Measurements from ENCODE around the gene SLC8B1.
A peak's percentile ranks its signal among the peaks of the same experiment; 100 is the strongest.

Gene SLC8B1

DNA sequence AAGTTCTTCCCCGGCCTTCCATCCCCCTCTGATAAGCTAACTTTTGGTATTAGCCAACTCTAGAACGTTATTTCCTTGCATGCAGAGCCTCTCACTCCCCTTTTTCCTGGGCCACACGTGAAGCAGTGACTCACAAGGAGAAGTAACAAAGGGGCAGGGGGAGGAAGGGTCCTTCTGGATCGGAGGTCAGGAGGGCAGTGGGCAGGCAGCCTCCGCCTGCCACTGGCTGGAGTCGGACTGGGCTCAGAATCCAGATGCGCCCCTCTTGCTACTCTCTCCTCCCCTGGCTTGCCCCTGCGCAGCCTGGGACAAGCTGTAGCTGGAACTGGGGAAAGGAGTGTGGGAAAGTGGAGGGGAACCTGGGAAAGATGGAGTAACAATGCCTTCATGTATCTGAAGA lies 58.6 kb downstream of the SLC8B1 start:
- ChIA-PET CTCF (no interaction called here), POLR2A (no interaction called here)
- Histone ChIP-seq H3K27ac (ENCODE audit: extremely low read depth, low read depth, low read length) (no peak overlapping the region), H3K36me3 (ENCODE audit: control insufficient read depth in 2 of 2, insufficient read depth in 1 of 2, low read length in 2 of 2) (peaks cover 0 to 17% of the 10 kb centered on the region in 2 experiments; a peak in 1 of 3 replicates), H3K9me3 (ENCODE audit: control insufficient read depth, insufficient read depth, low read depth, low read length) (no peaks in the 10 kb centered on the region), H3K4me1 (ENCODE audit: control insufficient read depth, insufficient read depth, low read length) (no peaks in the 10 kb centered on the region), H3K4me3 (ENCODE audit: low read depth, low read length) (no peak overlapping the region)
- TF ChIP-seq GLI4 (tag by site-specific recombination; IDR thresholded peaks at IDR 0.05) (no peak), ZBTB44 (tag by site-specific recombination; IDR thresholded peaks at IDR 0.05) (no peak), ZNF501 (tag by site-specific recombination; IDR thresholded peaks at IDR 0.05) (no peak), SETDB1 (IDR thresholded peaks at IDR 0.05; ENCODE audit: insufficient read length, low read length) (no peak), ZNF596 (tag by site-specific recombination; IDR thresholded peaks at IDR 0.05) (no peak), ZNF549 (tag by site-specific recombination; IDR thresholded peaks at IDR 0.05) (no peak)

DNA sequence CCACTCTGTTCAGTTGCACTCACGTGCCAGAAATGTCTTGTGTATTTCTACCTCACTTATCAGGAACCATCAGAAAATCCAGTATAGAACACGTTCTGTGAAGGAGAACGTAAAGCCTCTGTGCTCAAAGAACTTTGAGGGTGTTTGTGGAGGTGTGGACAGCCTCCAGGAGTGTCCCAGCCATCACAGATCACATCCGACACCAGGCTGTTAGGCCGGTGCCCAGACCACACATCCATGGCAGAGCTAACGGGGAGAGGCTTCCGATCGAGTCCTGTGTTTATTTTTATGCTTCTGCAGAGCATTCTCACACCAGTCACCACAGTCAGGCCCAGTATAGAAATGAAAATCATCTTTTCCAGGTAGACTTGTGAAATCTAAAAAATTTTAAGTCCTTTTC lies 60.1 kb downstream of the SLC8B1 start:
- Histone ChIP-seq H3K4me1 (ENCODE audit: control insufficient read depth, insufficient read depth, low read length) (no peaks in the 10 kb centered on the region), H3K36me3 (ENCODE audit: control insufficient read depth in 2 of 2, insufficient read depth in 1 of 2, low read length in 2 of 2) (peaks cover 0 to 17% of the 10 kb centered on the region in 2 experiments; a peak in 1 of 3 replicates), H3K27ac (ENCODE audit: extremely low read depth, low read depth, low read length) (no peak overlapping the region), H3K9me3 (ENCODE audit: control insufficient read depth, insufficient read depth, low read depth, low read length) (no peaks in the 10 kb centered on the region), H3K4me3 (ENCODE audit: low read depth, low read length) (no peak overlapping the region)
- ChIA-PET CTCF (interaction anchor here (1.4 kb wide), 1 partner anchor 151 kb away, joined by 5 read pairs; no protein-coding TSS in a partner anchor), POLR2A (no interaction called here)
- TF ChIP-seq ZNF155 (tag by site-specific recombination; IDR thresholded peaks at IDR 0.05) (no peak), MYNN (tag by site-specific recombination; IDR thresholded peaks at IDR 0.05; ENCODE audit: borderline replicate concordance) (no peak), ZSCAN30 (tag by site-specific recombination; IDR thresholded peaks at IDR 0.05) (no peak)
- TF ChIP-seq, protein P1, sequence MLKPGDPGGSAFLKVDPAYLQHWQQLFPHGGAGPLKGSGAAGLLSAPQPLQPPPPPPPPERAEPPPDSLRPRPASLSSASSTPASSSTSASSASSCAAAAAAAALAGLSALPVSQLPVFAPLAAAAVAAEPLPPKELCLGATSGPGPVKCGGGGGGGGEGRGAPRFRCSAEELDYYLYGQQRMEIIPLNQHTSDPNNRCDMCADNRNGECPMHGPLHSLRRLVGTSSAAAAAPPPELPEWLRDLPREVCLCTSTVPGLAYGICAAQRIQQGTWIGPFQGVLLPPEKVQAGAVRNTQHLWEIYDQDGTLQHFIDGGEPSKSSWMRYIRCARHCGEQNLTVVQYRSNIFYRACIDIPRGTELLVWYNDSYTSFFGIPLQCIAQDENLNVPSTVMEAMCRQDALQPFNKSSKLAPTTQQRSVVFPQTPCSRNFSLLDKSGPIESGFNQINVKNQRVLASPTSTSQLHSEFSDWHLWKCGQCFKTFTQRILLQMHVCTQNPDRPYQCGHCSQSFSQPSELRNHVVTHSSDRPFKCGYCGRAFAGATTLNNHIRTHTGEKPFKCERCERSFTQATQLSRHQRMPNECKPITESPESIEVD (tag by site-specific recombination; IDR thresholded peaks at IDR 0.05): no peak

GRCh38 chr12:113273053-113273725 lies 61.7 kb downstream of the SLC8B1 start:
- Histone ChIP-seq H3K27ac (ENCODE audit: extremely low read depth, low read depth, low read length) (no peak overlapping the region), H3K9me3 (ENCODE audit: control insufficient read depth, insufficient read depth, low read depth, low read length) (no peaks in the 10 kb centered on the region), H3K4me1 (ENCODE audit: control insufficient read depth, insufficient read depth, low read length) (no peaks in the 10 kb centered on the region), H3K36me3 (ENCODE audit: control insufficient read depth in 2 of 2, insufficient read depth in 1 of 2, low read length in 2 of 2) (peaks cover 0 to 13% of the 10 kb centered on the region in 2 experiments; a peak in 1 of 3 replicates), H3K4me3 (ENCODE audit: low read depth, low read length) (no peak overlapping the region)
- ChIA-PET POLR2A (no interaction called here), CTCF (interaction anchor here (1.4 kb wide), 1 partner anchor 152 kb away, joined by 5 read pairs; no protein-coding TSS in a partner anchor)
- peak; percentile 82 for TF ChIP-seq REST (tag by site-specific recombination; IDR thresholded peaks at IDR 0.05)
- no peak for TF ChIP-seq KLF8 (tag by site-specific recombination; IDR thresholded peaks at IDR 0.05)

Measured in HEK293 (cell line).